A549 (cell line): ENCODE data around the gene FXYD3. TPM values are rescaled to one million over a fixed set of nuclear protein-coding genes. Genes with fewer than 3 reads are reported as not detected.

Experiments
- ATAC-seq, 2 experiments: fragments of 200-7000 bp in 1 of 2; fragments of >200 bp in 1 of 2; cut with Nextera tagmentation in 1 of 2; cut with Tn5 transposase in 1 of 2; 3 replicates each; pipeline versions ENCODE4 v1.8.0 to v1.9.1; 2018 to 2020; ENCODE audit warnings: mild to moderate bottlenecking in 1 of 2, moderate library complexity in 1 of 2
- CTCF ChIA-PET: fragments of 300-600 bp; sonication (Branson Sonifier 250); formaldehyde crosslinking; extraction: SDS; loops from one replicate; lab custom pipeline; 2021; ENCODE audit warnings: antibody characterized with exemption, inconsistent platforms; lab: Yijun Ruan, JAX
- POLR2A ChIA-PET: fragments of 350-600 bp; formaldehyde crosslinking; extraction: SDS; loops from one replicate; lab custom pipeline; 2021; ENCODE audit warnings: antibody characterized with exemption, inconsistent platforms; lab: Yijun Ruan, JAX
- DNase-seq, 2 experiments: peaks; one replicate each; pipeline versions ENCODE4 v3.0.0 to v3.0.0-alpha.2; 2011 to 2016; ENCODE audit warnings: low read depth in 1 of 2, low spot score in 1 of 2
- FAIRE-seq: peaks from 2 replicates; lab custom pipeline; 2011; peaks lifted over from hg19 to GRCh38; lab: Jason Lieb, UNC
- H3K27ac ChIP-seq, 2 experiments: fragments of >200 bp; sonication (Bioruptor Twin); formaldehyde crosslinking; 3 replicates each; pipeline ENCODE4 v1.5.1; 2016 to 2017
- H3K4me1 ChIP-seq: fragments of >200 bp; sonication (Bioruptor Twin); formaldehyde crosslinking; 3 replicates; pipeline ENCODE4 v1.6.1; 2016
- H3K4me2 ChIP-seq: fragments of >200 bp; sonication (Bioruptor Twin); formaldehyde crosslinking; 3 replicates; pipeline ENCODE4 v1.6.1; 2016
- H3K4me3 ChIP-seq: fragments of >200 bp; sonication (Bioruptor Twin); formaldehyde crosslinking; 3 replicates; pipeline ENCODE4 v1.5.1; 2016
- H3K9me3 ChIP-seq: fragments of >200 bp; sonication (Bioruptor Twin); formaldehyde crosslinking; 3 replicates; pipeline ENCODE4 v1.6.1; 2016
- CBX8 ChIP-seq: fragments of 200-600 bp; sonication (generic); IDR thresholded peaks from 2 replicates; pipeline ENCODE4 v1.6.1; 2016
- CHD4 ChIP-seq: fragments of 200-600 bp; sonication (generic); IDR thresholded peaks from 2 replicates; pipeline ENCODE4 v1.6.1; 2016; ENCODE audit warnings: antibody characterized with exemption, mild to moderate bottlenecking, borderline replicate concordance
- FOSB ChIP-seq: fragments of 250-450 bp; sonication (Bioruptor Pico); IDR thresholded peaks from 2 replicates; pipeline ENCODE4 v1.5.0; 2020; ENCODE audit warnings: mild to moderate bottlenecking, moderate library complexity
- GATA3 ChIP-seq: IDR thresholded peaks from 2 replicates; pipeline ENCODE4 v1.6.1; 2012; ENCODE audit warnings: borderline replicate concordance
- HDAC2 ChIP-seq: fragments of 200-600 bp; sonication (generic); IDR thresholded peaks from 2 replicates; pipeline ENCODE4 v1.6.1; 2016
- HEYL ChIP-seq: fragments of 250-450 bp; sonication (Bioruptor Pico); IDR thresholded peaks from 2 replicates; pipeline ENCODE4 v1.8.0; 2021; ENCODE audit warnings: mild to moderate bottlenecking, moderate library complexity
- HOXB13 ChIP-seq: fragments of 250-450 bp; sonication (Bioruptor Pico); IDR thresholded peaks from 2 replicates; pipeline ENCODE4 v1.5.0; 2020; ENCODE audit warnings: low read depth, mild to moderate bottlenecking, moderate library complexity
- JUN ChIP-seq, 2 experiments: fragments of >200 bp; sonication (Bioruptor Twin); formaldehyde crosslinking; IDR thresholded peaks; 2 replicates in 1 of 2; 3 replicates in 1 of 2; pipeline ENCODE4 v1.6.1; 2016 to 2017
- MAFK ChIP-seq: fragments of 450-650 bp; IDR thresholded peaks from 2 replicates; pipeline ENCODE4 v1.6.1; 2014; ENCODE audit not compliant: partially characterized antibody
- NPAS2 ChIP-seq: fragments of 250-450 bp; sonication (Bioruptor Pico); IDR thresholded peaks from 2 replicates; pipeline ENCODE4 v1.8.0; 2022; ENCODE audit warnings: mild to moderate bottlenecking, moderate library complexity, borderline replicate concordance
- NR3C1 ChIP-seq: fragments of >200 bp; sonication (Bioruptor Twin); formaldehyde crosslinking; IDR thresholded peaks from 3 replicates; pipeline ENCODE4 v1.6.1; 2017
- PHF8 ChIP-seq: fragments of 200-600 bp; sonication (generic); IDR thresholded peaks from 2 replicates; pipeline ENCODE4 v1.6.1; 2016; ENCODE audit warnings: low read depth, mild to moderate bottlenecking, antibody characterized with exemption, moderate library complexity, borderline replicate concordance
- POLR2A ChIP-seq: IDR thresholded peaks from 2 replicates; pipeline ENCODE4 v1.6.1; 2012; ENCODE audit warnings: mild to moderate bottlenecking, low read length
- RFX5 ChIP-seq: fragments of 450-650 bp; IDR thresholded peaks from 2 replicates; pipeline ENCODE4 v1.7.1; 2014; ENCODE audit warnings: antibody characterized with exemption, mild to moderate bottlenecking, moderate library complexity
- RNF2 ChIP-seq: fragments of 200-600 bp; sonication (generic); IDR thresholded peaks from 2 replicates; pipeline ENCODE4 v1.6.1; 2016; ENCODE audit warnings: low read depth, mild to moderate bottlenecking, antibody characterized with exemption, moderate library complexity, borderline replicate concordance
- SMC3 ChIP-seq: fragments of >200 bp; sonication (Bioruptor Twin); formaldehyde crosslinking; IDR thresholded peaks from 3 replicates; pipeline ENCODE4 v1.6.1; 2018; ENCODE audit warnings: inconsistent platforms
- TFCP2L1 ChIP-seq: fragments of 250-450 bp; sonication (Bioruptor Pico); IDR thresholded peaks from 2 replicates; pipeline ENCODE4 v1.5.0; 2021; ENCODE audit warnings: mild to moderate bottlenecking
- TP53 ChIP-seq: fragments of 250-450 bp; sonication (Bioruptor Pico); IDR thresholded peaks from 2 replicates; pipeline ENCODE4 v1.5.0; 2021; ENCODE audit warnings: mild to moderate bottlenecking, moderate library complexity
- ZC3H11A ChIP-seq: fragments of 450-650 bp; IDR thresholded peaks from 2 replicates; pipeline ENCODE4 v1.6.1; 2014; ENCODE audit warnings: antibody characterized with exemption, mild to moderate bottlenecking
- ZSCAN20 ChIP-seq: fragments of 250-450 bp; sonication (Bioruptor Pico); IDR thresholded peaks from 2 replicates; pipeline ENCODE4 v1.8.0; 2022; ENCODE audit warnings: mild to moderate bottlenecking, moderate library complexity
- WGBS: methylation state at CpG from one replicate; pipeline ENCODE4 v1.1.6; 2017; ENCODE audit errors: missing lambda C conversion rate; 5-methylcytosine and 5-hydroxymethylcytosine counted together
- polyA plus RNA-seq, 4 experiments: library from polyadenylated mRNA; depleted of rRNA in 3 of 4; stranded (reverse); fragments of >200 nt; fragmentation: RNase III in 1 of 4; extraction: RNeasy Plus Mini Kit Qiagen cat#74134 plus additional on column Dnase treatment in 1 of 4; gene quantifications; 2 replicates in 3 of 4; 3 replicates in 1 of 4; pipeline ENCODE4 v1.2.3, GENCODE V29; 2011 to 2017
- TF ChIP-seq, protein P1 (sequence below): fragments of 250-450 bp; sonication (Bioruptor Pico); IDR thresholded peaks from 2 replicates; pipeline ENCODE4 v1.5.0; 2021; ENCODE audit warnings: mild to moderate bottlenecking, moderate library complexity, borderline replicate concordance
- TF ChIP-seq, protein P2 (sequence below): fragments of 150-350 bp; IDR thresholded peaks from 2 replicates; pipeline ENCODE4 v1.6.1; 2014; ENCODE audit warnings: low read depth, mild to moderate bottlenecking, low read length
- TF ChIP-seq, protein P3 (sequence below): fragments of >200 bp; sonication (Bioruptor Twin); formaldehyde crosslinking; IDR thresholded peaks from 3 replicates; pipeline ENCODE4 v1.6.1; 2016
- TF ChIP-seq, protein P4 (sequence below): IDR thresholded peaks from 2 replicates; pipeline ENCODE4 v1.6.1; 2012
- TF ChIP-seq, protein P5 (sequence below): fragments of >200 bp; sonication (Bioruptor Twin); formaldehyde crosslinking; IDR thresholded peaks from 2 replicates; pipeline ENCODE4 v1.6.1; 2016
- TF ChIP-seq, protein P6 (sequence below): fragments of 250-450 bp; sonication (Bioruptor Pico); IDR thresholded peaks from 2 replicates; pipeline ENCODE4 v1.5.0; 2020; ENCODE audit warnings: low read depth, mild to moderate bottlenecking, moderate library complexity

FXYD3 gene
- polyA plus RNA-seq, 2 of the 4 experiments (the other 2 are of a cell fraction): 0.32 TPM; not detected in 1

DNA sequence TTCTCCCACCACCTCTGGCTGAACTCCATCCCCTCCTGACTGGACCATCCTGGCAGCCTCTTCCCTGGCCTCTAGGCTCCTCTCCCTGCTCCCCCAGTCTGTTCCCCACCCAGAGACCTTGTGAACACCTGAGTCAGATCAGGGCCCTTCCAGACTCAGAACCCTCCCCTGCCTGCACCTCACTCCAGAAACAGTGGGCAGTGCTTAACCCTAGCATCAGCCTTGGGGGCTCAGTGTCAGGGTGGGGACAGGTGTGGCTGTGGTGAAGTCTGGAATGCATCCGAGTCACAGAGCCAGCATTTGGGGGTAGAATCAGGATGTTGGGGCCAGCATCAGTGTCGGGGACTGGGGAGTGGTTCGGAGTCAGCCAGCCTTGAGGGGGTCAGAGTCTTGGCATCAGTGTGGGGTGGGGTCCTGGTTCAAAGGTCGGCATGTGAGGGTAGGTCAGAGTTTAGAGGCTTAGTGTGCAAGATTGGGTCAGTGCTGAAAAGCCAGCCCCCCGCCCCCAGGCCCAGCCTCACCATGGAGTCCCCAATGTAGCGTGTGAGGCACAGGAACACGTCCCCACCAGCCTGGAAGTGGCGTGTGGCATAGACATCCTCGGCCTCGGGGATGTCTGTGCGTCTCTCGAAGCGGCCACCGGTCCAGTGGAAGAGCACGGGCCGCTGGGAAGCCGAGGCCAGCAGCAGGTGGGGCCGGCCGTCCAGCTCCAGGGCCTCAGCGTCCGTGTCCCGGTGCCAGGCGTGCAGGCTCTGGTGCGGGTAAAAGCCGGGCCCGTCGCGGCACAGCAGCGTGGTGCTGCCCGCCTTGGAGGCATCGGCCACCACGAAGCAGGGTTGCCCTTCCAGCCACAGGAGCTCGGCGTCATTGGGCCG lies 10.4 kb downstream of the FXYD3 start:
- 90% methylated on average over 35 of the region's 35 CpGs for WGBS
- H3K4me3 ChIP-seq: no peak overlapping the region
- no peaks in the 10 kb centered on the region for H3K9me3 ChIP-seq
- DNase-seq (no peak), ATAC-seq (no peak), FAIRE-seq (no peak)
- ChIA-PET POLR2A (no interaction called here), CTCF (interaction anchor here (0.6 to 7.6 kb wide), 12 partner anchors 10 to 369 kb away, joined by 3 to 145 read pairs (median 8); partner anchors contain the start of genes FXYD1, FXYD3 and LGI4)
- H3K4me2 ChIP-seq: no peak overlapping the region
- no peak for TF ChIP-seq PHF8
- TF ChIP-seq, protein P1, sequence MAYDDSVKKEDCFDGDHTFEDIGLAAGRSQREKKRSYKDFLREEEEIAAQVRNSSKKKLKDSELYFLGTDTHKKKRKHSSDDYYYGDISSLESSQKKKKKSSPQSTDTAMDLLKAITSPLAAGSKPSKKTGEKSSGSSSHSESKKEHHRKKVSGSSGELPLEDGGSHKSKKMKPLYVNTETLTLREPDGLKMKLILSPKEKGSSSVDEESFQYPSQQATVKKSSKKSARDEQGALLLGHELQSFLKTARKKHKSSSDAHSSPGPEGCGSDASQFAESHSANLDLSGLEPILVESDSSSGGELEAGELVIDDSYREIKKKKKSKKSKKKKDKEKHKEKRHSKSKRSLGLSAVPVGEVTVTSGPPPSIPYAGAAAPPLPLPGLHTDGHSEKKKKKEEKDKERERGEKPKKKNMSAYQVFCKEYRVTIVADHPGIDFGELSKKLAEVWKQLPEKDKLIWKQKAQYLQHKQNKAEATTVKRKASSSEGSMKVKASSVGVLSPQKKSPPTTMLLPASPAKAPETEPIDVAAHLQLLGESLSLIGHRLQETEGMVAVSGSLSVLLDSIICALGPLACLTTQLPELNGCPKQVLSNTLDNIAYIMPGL: no peak
- TF ChIP-seq GATA3: no peak
- no peak for TF ChIP-seq MAFK
- TF ChIP-seq HEYL (CRISPR knock-in tag): no peak
- TF ChIP-seq ZC3H11A: no peak
- TF ChIP-seq TP53 (CRISPR knock-in tag): no peak
- TF ChIP-seq NR3C1: no peak
- TF ChIP-seq CHD4: no peak
- H3K27ac ChIP-seq: no peak overlapping the region
- H3K4me1 ChIP-seq: peaks cover 17% of the 10 kb centered on the region

DNA sequence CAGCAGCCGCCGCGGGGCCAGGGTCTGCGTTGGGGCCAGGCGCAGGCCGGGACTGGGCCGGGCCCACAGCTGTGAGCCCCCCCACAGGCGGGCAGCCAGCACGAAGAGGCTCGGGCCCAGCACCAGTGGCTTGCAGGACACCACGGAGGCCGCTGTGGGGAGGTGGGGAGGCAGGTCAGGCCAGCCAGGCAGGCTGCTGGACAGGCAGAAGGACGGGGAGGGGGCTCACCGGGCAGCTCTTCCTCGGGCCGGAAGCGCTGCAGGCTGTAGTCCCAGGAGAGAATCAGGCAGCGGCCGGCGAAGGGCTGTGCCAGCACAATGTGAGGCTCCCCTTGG lies 11.0 kb downstream of the FXYD3 start:
- H3K9me3 ChIP-seq: no peaks in the 10 kb centered on the region
- WGBS: 81% methylated on average over 15 of the region's 20 CpGs
- H3K4me1 ChIP-seq: peaks cover 15% of the 10 kb centered on the region
- FAIRE-seq (no peak), ATAC-seq (no peak), DNase-seq (no peak)
- ChIA-PET POLR2A (no interaction called here), CTCF (interaction anchor here (0.7 to 7.6 kb wide), 10 partner anchors 9 to 154 kb away, joined by 3 to 145 read pairs (median 8); partner anchors contain the start of genes FXYD1, FXYD3 and LGI4)
- no peak overlapping the region for H3K4me3 ChIP-seq
- TF ChIP-seq TFCP2L1 (CRISPR knock-in tag) (no peak), HDAC2 (no peak), RNF2 (no peak), CHD4 (no peak), CBX8 (no peak), FOSB (CRISPR knock-in tag) (no peak)
- TF ChIP-seq, protein P2, sequence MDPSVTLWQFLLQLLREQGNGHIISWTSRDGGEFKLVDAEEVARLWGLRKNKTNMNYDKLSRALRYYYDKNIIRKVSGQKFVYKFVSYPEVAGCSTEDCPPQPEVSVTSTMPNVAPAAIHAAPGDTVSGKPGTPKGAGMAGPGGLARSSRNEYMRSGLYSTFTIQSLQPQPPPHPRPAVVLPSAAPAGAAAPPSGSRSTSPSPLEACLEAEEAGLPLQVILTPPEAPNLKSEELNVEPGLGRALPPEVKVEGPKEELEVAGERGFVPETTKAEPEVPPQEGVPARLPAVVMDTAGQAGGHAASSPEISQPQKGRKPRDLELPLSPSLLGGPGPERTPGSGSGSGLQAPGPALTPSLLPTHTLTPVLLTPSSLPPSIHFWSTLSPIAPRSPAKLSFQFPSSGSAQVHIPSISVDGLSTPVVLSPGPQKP: no peak
- TF ChIP-seq, protein P3, sequence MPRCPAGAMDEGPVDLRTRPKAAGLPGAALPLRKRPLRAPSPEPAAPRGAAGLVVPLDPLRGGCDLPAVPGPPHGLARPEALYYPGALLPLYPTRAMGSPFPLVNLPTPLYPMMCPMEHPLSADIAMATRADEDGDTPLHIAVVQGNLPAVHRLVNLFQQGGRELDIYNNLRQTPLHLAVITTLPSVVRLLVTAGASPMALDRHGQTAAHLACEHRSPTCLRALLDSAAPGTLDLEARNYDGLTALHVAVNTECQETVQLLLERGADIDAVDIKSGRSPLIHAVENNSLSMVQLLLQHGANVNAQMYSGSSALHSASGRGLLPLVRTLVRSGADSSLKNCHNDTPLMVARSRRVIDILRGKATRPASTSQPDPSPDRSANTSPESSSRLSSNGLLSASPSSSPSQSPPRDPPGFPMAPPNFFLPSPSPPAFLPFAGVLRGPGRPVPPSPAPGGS: no peak
- no peak overlapping the region for H3K4me2 ChIP-seq
- no peak overlapping the region for H3K27ac ChIP-seq

DNA sequence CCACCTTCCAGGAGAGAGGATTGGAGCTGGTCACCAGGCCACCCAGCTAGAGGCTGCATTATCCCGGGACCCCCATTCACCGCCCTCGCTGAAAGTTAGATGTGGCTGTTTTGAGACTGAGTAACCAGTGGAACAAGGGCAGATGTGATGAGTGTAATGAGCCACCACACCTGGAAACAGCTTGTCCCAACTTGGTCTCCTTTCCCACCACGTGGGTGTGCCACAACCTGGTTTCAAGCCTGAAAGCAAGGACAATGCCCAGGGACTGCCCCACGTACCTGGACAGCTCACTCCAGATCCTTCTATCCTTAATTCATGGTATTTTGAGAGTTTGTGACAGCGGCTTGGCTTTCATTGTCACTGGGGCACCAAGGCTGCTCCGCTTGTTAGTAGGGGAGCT lies 12.2 kb downstream of the FXYD3 start:
- CTCF ChIA-PET: interaction anchor here (0.8 to 7.6 kb wide), 12 partner anchors 8 to 287 kb away, joined by 3 to 145 read pairs (median 3); partner anchors contain the start of genes FXYD1, FXYD3 and LGI4
- no peak overlapping the region for H3K27ac ChIP-seq
- FAIRE-seq: peak; percentile 72
- TF ChIP-seq POLR2A (no peak), ZSCAN20 (CRISPR knock-in tag) (no peak), SMC3 (no peak), PHF8 (no peak), HEYL (CRISPR knock-in tag) (no peak), RFX5 (no peak), HOXB13 (CRISPR knock-in tag) (no peak), NPAS2 (CRISPR knock-in tag) (no peak), JUN (IDR thresholded peaks at IDR 0.05) (no peak)
- TF ChIP-seq, protein P2: no peak
- TF ChIP-seq, protein P4, sequence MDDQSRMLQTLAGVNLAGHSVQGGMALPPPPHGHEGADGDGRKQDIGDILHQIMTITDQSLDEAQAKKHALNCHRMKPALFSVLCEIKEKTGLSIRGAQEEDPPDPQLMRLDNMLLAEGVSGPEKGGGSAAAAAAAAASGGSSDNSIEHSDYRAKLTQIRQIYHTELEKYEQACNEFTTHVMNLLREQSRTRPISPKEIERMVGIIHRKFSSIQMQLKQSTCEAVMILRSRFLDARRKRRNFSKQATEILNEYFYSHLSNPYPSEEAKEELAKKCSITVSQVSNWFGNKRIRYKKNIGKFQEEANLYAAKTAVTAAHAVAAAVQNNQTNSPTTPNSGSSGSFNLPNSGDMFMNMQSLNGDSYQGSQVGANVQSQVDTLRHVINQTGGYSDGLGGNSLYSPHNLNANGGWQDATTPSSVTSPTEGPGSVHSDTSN: no peak
- TF ChIP-seq, protein P5, sequence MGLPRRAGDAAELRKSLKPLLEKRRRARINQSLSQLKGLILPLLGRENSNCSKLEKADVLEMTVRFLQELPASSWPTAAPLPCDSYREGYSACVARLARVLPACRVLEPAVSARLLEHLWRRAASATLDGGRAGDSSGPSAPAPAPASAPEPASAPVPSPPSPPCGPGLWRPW: no peak
- TF ChIP-seq, protein P6, sequence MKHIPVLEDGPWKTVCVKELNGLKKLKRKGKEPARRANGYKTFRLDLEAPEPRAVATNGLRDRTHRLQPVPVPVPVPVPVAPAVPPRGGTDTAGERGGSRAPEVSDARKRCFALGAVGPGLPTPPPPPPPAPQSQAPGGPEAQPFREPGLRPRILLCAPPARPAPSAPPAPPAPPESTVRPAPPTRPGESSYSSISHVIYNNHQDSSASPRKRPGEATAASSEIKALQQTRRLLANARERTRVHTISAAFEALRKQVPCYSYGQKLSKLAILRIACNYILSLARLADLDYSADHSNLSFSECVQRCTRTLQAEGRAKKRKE: no peak

More for the DNA sequence above, 12.2 kb downstream of the FXYD3 start:
- ATAC-seq (no peak), DNase-seq (no peak)
- Histone ChIP-seq H3K4me3 (no peak overlapping the region), H3K9me3 (no peaks in the 10 kb centered on the region), H3K4me2 (no peak overlapping the region), H3K4me1 (peaks cover 15% of the 10 kb centered on the region)
- WGBS: 81% methylated on average over 7 of the region's 7 CpGs
- POLR2A ChIA-PET: no interaction called here
